ENCODE data around the gene FZD8. TPM values are rescaled to one million over a fixed set of nuclear protein-coding genes. Genes with fewer than 3 reads are reported as not detected.
"Not testable (repeated sequence)": the region's sequence is repeated elsewhere in the genome, so short reads cannot be mapped to it uniquely, and the experiment has no call there.

The FZD8 gene
- 9.0 TPM for total RNA-seq
- long read RNA-seq: 0 reads

- peak; percentile 95 for ATAC-seq
- intact Hi-C loops (cut with DNase I): loop anchor here (2.0 to 5.0 kb wide), 9 partner anchors 181 to 850 kb away; partner anchors contain the start of gene CREM
Observed at GRCh38 chr10:35642035-35642792, at the start of gene FZD8. TSS of gene FZD8 (minus strand) at chr10:35642296. CDS start at chr10:35641429, 867 bp downstream.

GRCh38 chr10:35691522-35692236 is 49.6 kb upstream of the FZD8 start:
- no peak for DNase-seq (ENCODE audit: missing footprints)
- intact Hi-C loops (cut with DNase I): no loop called here
- ATAC-seq: no peak

More at GRCh38 chr10:35642035-35642792, at the start of gene FZD8:
- peak; percentile 95 for DNase-seq (ENCODE audit: missing footprints)

GRCh38 chr10:35690534-35690933 is 48.4 kb upstream of the FZD8 start:
- DNase-seq (ENCODE audit: missing footprints): no peak
- no peak for ATAC-seq
- intact Hi-C loops (cut with DNase I): no loop called here

DNA sequence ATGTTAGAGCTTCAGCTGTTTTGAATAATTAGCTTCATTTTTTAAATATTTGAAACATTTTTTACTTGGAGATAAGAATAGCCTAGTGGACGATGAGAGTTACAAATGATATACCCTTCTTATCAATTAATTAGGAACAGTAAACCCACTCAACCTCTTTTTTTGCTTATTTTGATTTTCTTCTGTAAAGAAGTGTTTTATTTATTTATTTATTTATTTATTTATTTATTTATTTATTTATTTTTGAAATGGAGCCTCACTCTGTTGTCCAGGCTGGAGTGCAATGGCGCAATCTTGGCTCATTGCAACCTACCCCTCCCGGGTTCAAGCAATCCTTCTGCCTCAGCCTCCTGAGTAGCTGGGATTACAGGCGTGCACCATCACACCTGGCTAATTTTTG is 43.8 kb upstream of the FZD8 start:
- intact Hi-C loops (cut with DNase I); ATAC-seq; DNase-seq (ENCODE audit: missing footprints): not testable (repeated sequence)

GRCh38 chr10:35685402-35685801 is 43.3 kb upstream of the FZD8 start:
- ATAC-seq (no peak), DNase-seq (ENCODE audit: missing footprints) (no peak)
- intact Hi-C loops (cut with DNase I): no loop called here

- ATAC-seq (no peak), DNase-seq (ENCODE audit: missing footprints) (no peak)
- intact Hi-C loops (cut with DNase I): no loop called here
Observed at GRCh38 chr10:35684586-35684985, 42.5 kb upstream of the FZD8 start.

- intact Hi-C loops (cut with DNase I): no loop called here
- ATAC-seq (no peak), DNase-seq (ENCODE audit: missing footprints) (no peak)
Observed at GRCh38 chr10:35675846-35676245, 33.8 kb upstream of the FZD8 start.

- DNase-seq (ENCODE audit: missing footprints) (no peak), ATAC-seq (no peak)
- intact Hi-C loops (cut with DNase I): no loop called here
Observed at GRCh38 chr10:35674843-35675242, 32.7 kb upstream of the FZD8 start.

GRCh38 chr10:35668865-35669650 is 27.0 kb upstream of the FZD8 start:
- intact Hi-C loops (cut with DNase I): no loop called here
- ATAC-seq: no peak
- DNase-seq (ENCODE audit: missing footprints): no peak

DNA sequence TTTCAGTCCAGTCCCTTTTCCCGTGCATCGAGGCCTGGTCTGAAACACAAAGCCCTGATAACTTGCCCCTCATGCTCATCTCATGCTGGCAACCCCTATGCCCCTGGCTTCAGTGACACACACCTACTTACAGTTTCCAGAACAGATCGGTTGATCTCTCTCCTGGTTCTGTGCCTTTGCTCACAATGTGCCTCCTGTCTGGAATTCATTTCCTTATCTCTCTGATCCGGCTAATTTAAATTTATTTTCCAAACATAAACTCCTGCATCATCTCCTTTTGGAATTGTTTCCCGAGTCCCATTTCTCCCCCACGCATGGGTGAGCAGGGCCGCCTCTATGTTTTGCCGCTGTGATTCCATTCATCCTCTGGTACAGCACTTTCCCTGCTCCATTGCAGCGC is 25.9 kb upstream of the FZD8 start:
- intact Hi-C loops (cut with DNase I): no loop called here
- ATAC-seq (no peak), DNase-seq (ENCODE audit: missing footprints) (no peak)

DNA sequence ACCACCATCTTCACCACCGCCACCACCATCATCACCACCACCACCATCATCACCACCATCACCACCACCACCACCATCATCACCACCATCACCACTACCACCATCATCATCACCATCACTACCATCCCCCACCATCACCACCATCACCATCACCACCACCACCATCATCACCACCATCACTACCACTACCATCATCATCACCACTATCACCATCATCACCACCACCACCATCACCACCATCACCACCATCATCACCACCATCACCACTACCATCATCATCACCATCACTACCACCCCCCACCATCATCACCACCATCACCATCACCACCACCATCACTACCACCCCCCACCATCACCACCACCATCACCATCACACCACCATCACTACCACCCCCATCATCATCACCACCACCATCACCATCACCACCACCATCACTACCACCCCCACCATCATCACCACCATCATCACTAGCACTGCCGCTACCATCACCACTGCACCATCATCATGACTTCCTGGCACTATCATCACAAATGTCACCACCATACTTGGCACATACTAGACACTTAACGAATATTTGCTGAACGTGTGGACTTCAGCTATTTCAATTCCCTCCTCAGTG is 25.3 kb upstream of the FZD8 start:
- intact Hi-C loops (cut with DNase I): no loop called here
- DNase-seq (ENCODE audit: missing footprints): no peak
- no peak for ATAC-seq

DNA sequence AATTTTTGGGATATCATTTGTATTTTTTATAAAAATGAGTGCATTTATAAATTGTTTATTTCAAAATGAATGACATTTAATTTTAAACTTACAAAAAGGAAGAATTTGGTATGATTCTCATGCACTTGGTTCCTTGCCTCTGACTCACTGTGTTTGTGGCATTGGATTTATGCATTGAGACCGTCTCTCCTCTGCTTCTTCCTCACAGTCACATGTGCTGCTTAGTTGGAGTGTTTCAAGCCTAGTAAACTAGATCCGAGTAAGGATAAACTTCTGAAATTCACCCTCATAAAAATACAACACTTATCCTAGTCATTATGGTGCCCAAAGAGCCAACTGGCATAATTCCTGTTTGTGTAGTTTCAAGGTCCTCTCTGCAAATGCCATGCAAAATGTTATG is 19.1 kb upstream of the FZD8 start:
- ATAC-seq: no peak
- DNase-seq (ENCODE audit: missing footprints): no peak
- intact Hi-C loops (cut with DNase I): no loop called here

DNA sequence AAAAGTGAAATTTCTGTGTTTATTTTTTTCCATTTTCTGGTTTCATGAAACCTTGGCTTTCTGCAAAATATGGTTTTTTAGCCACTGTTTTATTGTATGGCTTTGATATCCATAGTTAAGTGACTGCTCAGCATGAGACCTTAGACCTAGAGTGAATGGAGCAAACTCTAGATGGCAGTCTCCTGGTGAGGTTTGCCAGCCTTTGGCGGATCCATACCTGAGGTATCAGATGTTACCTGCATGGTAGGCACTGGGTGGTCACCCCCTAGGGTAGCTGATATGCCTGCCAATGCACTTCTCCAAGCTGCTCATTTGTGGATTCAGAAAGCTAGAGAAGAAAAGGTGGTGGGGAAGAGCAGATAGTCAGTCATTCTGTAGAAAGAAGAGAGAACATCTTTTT is 17.4 kb upstream of the FZD8 start:
- no peak for DNase-seq (ENCODE audit: missing footprints)
- no peak for ATAC-seq
- intact Hi-C loops (cut with DNase I): no loop called here

- DNase-seq (ENCODE audit: missing footprints) (no peak), ATAC-seq (no peak)
- intact Hi-C loops (cut with DNase I): no loop called here
Observed at GRCh38 chr10:35657621-35658020, 15.5 kb upstream of the FZD8 start.

DNA sequence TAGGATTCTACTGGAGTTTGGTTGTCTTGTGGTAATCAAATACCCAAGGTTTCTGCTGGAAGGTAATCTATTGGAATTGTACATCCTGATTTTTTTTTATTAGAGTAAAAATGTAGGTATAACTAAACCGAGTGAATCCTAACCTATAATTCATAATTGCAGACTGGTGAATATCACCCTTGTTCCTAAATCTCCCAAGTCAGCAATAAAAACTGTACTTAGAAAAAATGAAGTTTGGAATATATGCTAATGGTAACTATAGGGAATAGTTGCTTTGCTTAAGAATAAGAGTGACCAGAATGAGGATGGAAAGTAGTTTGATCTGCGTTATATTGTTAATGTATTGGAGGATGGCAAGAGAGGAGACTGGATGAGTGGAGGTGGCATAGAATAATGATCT is 10.7 kb upstream of the FZD8 start:
- intact Hi-C loops (cut with DNase I): no loop called here
- DNase-seq (ENCODE audit: missing footprints) (no peak), ATAC-seq (no peak)

DNA sequence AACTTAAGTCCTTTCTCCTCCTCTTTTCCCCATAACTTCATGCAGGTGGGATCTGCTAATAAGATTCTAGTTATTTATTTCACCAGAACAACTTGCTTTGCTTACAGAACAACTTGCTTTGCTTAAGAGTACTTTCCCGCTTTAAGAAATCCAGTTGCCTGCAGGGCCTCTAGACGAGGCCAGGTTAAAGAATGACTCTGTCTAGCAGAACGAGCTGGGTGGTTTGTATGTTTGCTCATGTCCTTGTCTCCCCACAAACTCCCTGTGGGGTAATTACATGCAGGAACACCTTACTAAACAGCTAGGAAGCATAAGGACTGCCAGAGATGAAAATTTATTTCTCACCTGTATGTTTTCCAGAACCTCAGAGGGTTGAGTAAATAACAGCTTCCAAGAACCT is 8.8 kb upstream of the FZD8 start:
- ATAC-seq (no peak), DNase-seq (ENCODE audit: missing footprints) (no peak)
- intact Hi-C loops (cut with DNase I): no loop called here

DNA sequence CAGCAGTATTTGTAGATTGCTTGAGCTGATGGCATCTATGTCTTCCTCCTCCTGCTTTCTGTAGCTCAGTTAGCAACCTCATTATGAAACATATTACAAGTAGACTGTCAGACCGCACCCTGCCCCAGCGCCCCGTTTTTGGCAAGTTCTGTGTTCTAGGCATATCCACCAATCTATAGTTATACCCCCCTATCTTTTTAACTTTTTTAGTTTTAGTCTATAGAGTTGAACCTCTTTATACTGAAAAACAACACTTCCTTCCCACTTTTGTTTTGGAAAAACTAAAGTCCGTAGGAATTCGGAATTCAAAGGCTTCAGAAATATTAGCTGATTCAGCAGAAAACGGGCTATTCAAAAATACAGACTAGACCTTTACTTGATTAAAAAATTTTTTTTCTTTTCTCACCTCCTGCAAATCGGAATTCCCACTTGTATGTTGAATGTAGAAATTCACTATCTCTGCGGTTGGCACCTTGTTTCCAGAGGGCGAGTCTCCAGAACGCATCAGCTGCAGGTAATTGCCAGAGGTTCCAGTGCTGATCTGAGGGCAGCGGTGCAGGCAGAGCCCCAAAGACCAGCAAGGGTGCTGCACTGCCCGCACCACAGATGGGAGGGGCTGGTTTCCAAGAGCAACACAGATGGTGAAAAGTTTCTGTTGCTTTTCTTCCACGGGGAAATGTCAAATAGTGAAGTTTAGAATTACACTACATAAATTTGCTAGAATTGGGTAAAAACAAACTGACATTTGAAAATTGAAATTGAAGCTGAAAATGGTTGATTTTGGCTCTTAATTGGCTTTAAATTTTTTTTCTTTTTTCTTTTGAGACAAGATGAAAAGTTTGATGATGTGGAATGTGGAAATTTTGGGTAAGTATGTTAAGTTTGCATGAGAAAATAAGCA is 2.2 kb upstream of the FZD8 start:
- DNase-seq (ENCODE audit: missing footprints) (no peak), ATAC-seq (no peak)
- intact Hi-C loops (cut with DNase I): loop anchor here (5.0 kb wide), 7 partner anchors 253 to 848 kb away; partner anchors contain the start of gene CREM
